HepG2 (cell line): ENCODE measurements around the gene EPN3. TPM values are rescaled to one million over a fixed set of nuclear protein-coding genes. Genes with fewer than 3 reads are reported as not detected.

ENCODE experiments used
- DNMT1 ChIP-seq: sonication (generic); formaldehyde crosslinking; IDR thresholded peaks from 2 replicates; pipeline ENCODE4 v1.5.1; 2020; ENCODE audit warnings: mild to moderate bottlenecking, missing genetic modification reagents
- FOXA3 ChIP-seq: IDR thresholded peaks from 2 replicates; pipeline ENCODE4 v1.6.1; 2016; ENCODE audit warnings: missing genetic modification reagents, missing compliant biosample characterization
- GATAD1 ChIP-seq: IDR thresholded peaks from 2 replicates; pipeline ENCODE4 v1.6.1; 2016; ENCODE audit warnings: missing genetic modification reagents, missing compliant biosample characterization
- MAZ ChIP-seq, 2 experiments: sonication (generic) in 1 of 2; formaldehyde crosslinking in 1 of 2; IDR thresholded peaks; 2 replicates each; pipeline versions ENCODE4 v1.5.0 to v1.6.1; 2012 to 2020; ENCODE audit warnings: low read depth in 2 of 2, mild to moderate bottlenecking in 2 of 2, borderline replicate concordance in 1 of 2, improper control_type of control experiment in 1 of 2, low read length in 1 of 2, missing genetic modification reagents in 1 of 2, moderate library complexity in 1 of 2
- PCBP2 ChIP-seq: fragments of 200-400 bp; formaldehyde crosslinking; optimal IDR thresholded peaks from 2 replicates; pipeline ENCODE3; 2018; ENCODE audit warnings: low read length, low read depth; ENCODE audit not compliant: poor library complexity, severe bottlenecking
- PTBP1 ChIP-seq: fragments of 200-400 bp; formaldehyde crosslinking; IDR thresholded peaks from 2 replicates; pipeline ENCODE4 v1.6.1; 2018; ENCODE audit warnings: low read length, low read depth; ENCODE audit not compliant: poor library complexity, severe bottlenecking
- RCOR2 ChIP-seq: IDR thresholded peaks from 2 replicates; pipeline ENCODE4 v1.6.1; 2016; ENCODE audit warnings: missing biosample characterization, missing genetic modification reagents
- RFX5 ChIP-seq: IDR thresholded peaks from 2 replicates; pipeline ENCODE4 v1.6.1; 2011; ENCODE audit warnings: low read depth, low read length, improper control_type of control experiment
- SIN3A ChIP-seq: IDR thresholded peaks from 2 replicates; pipeline ENCODE4 v1.6.1; 2011; ENCODE audit warnings: low read depth, mild to moderate bottlenecking, control low read depth, low read length, borderline replicate concordance
- SIX1 ChIP-seq: sonication (generic); formaldehyde crosslinking; IDR thresholded peaks from 2 replicates; pipeline ENCODE4 v1.4.0; 2020; ENCODE audit warnings: missing genetic modification reagents, borderline replicate concordance
- SP140L ChIP-seq: sonication (generic); formaldehyde crosslinking; IDR thresholded peaks from 2 replicates; pipeline ENCODE4 v1.4.0; 2020; ENCODE audit warnings: missing genetic modification reagents, borderline replicate concordance
- ZBTB25 ChIP-seq: IDR thresholded peaks from 2 replicates; pipeline ENCODE4 v1.6.1; 2018; ENCODE audit warnings: missing genetic modification reagents
- ZBTB43 ChIP-seq: sonication (generic); formaldehyde crosslinking; conservative IDR thresholded peaks from 2 replicates; pipeline ENCODE4 v1.4.0; 2020; ENCODE audit warnings: missing genetic modification reagents
- ZKSCAN8 ChIP-seq: IDR thresholded peaks from 2 replicates; pipeline ENCODE4 v1.6.1; 2016; ENCODE audit warnings: borderline replicate concordance, missing genetic modification reagents, missing compliant biosample characterization
- ZNF12 ChIP-seq: sonication (generic); formaldehyde crosslinking; IDR thresholded peaks from 2 replicates; pipeline ENCODE4 v1.5.0; 2020; ENCODE audit warnings: missing genetic modification reagents
- ZNF253 ChIP-seq: sonication (generic); formaldehyde crosslinking; IDR thresholded peaks from 2 replicates; pipeline ENCODE4 v1.8.0; 2022; ENCODE audit warnings: mild to moderate bottlenecking, missing genetic modification reagents, borderline replicate concordance
- ZNF282 ChIP-seq: fragments of 450-650 bp; IDR thresholded peaks from 2 replicates; pipeline ENCODE4 v1.6.1; 2018; ENCODE audit not compliant: partially characterized antibody
- ZNF556 ChIP-seq: sonication (generic); formaldehyde crosslinking; IDR thresholded peaks from 2 replicates; pipeline ENCODE4 v1.4.0; 2020; ENCODE audit warnings: mild to moderate bottlenecking, missing genetic modification reagents, borderline replicate concordance
- ZNF570 ChIP-seq: sonication (generic); formaldehyde crosslinking; IDR thresholded peaks from 2 replicates; pipeline ENCODE4 v1.4.0; 2020; ENCODE audit warnings: mild to moderate bottlenecking, missing genetic modification reagents, borderline replicate concordance
- ZNF770 ChIP-seq: sonication (generic); formaldehyde crosslinking; IDR thresholded peaks from 2 replicates; pipeline ENCODE4 v1.5.0; 2020; ENCODE audit warnings: mild to moderate bottlenecking, missing genetic modification reagents
- ZNF773 ChIP-seq: sonication (generic); formaldehyde crosslinking; IDR thresholded peaks from 2 replicates; pipeline ENCODE4 v1.4.0; 2020; ENCODE audit warnings: missing genetic modification reagents, borderline replicate concordance
- polyA plus RNA-seq, 8 experiments: library from polyadenylated mRNA; depleted of rRNA in 3 of 8; stranded (reverse) in 7 of 8; unstranded in 1 of 8; fragments of >200 nt; fragmentation: Illumina TruSeq in 4 of 8; extraction: Trizol in 4 of 8; gene quantifications; 2 replicates each; pipeline versions ENCODE4 v1.2.1 to v1.2.3, GENCODE V29; 2011 to 2016; ENCODE audit warnings: low read depth in 4 of 8, missing spikeins in 1 of 8, mixed read lengths in 1 of 8; ENCODE audit not compliant: insufficient read depth in 1 of 8
- total RNA-seq, 5 experiments: library from RNA; depleted of rRNA; stranded (reverse); fragments of >200 nt; fragmentation: Illumina TruSeq; extraction: Trizol; gene quantifications; 2 replicates each; pipeline ENCODE4 v1.2.3, GENCODE V29; 2016; ENCODE audit warnings: low read depth in 1 of 5

EPN3 gene
- total and polyA plus RNA-seq, 2 of the 13 experiments (the other 11 are each of a cell fraction or from before 2014, with no cell fraction given): 0.11 to 0.95 TPM

GRCh38 chr17:50550661-50551432 is 18.3 kb downstream of the EPN3 start (continued):
- TF ChIP-seq SP140L (CRISPR knock-in tag): no peak
- no peak for TF ChIP-seq ZBTB43 (CRISPR knock-in tag)
- no peak for TF ChIP-seq PTBP1
- no peak for TF ChIP-seq ZNF773
- peak; percentile 54; the same call in 1 of the 2 replicates for TF ChIP-seq ZKSCAN8 (CRISPR knock-in tag)
- TF ChIP-seq RFX5: no peak
- TF ChIP-seq ZNF253 (CRISPR knock-in tag): no peak
- no peak for TF ChIP-seq ZNF282
- TF ChIP-seq RCOR2: no peak
- no peak for TF ChIP-seq ZBTB25 (CRISPR knock-in tag)
- TF ChIP-seq ZNF570 (CRISPR knock-in tag): no peak
- no peak for TF ChIP-seq MAZ (IDR thresholded peaks at IDR 0.05; ENCODE audit: borderline replicate concordance, low read depth, low read length)
- TF ChIP-seq MAZ (CRISPR knock-in tag; IDR thresholded peaks at IDR 0.05; ENCODE audit: low read depth): peak; percentile 61; the same call in 1 of the 2 replicates
- TF ChIP-seq ZNF770 (CRISPR knock-in tag): no peak; the same call in 1 of the 2 replicates
- peak; percentile 51 for TF ChIP-seq FOXA3 (CRISPR knock-in tag)
- no peak for TF ChIP-seq ZNF556 (CRISPR knock-in tag)
- peak; percentile 79 for TF ChIP-seq GATAD1 (CRISPR knock-in tag)
- TF ChIP-seq SIN3A: no peak
- 0 out of 2 replicates have a peak, but pooled peaks have one; percentile 31 for TF ChIP-seq DNMT1
- no peak for TF ChIP-seq SIX1 (CRISPR knock-in tag)
- TF ChIP-seq PCBP2: no peak
- peak; percentile 16; the same call in 1 of the 2 replicates for TF ChIP-seq ZNF12 (CRISPR knock-in tag)
